ENCODE results near the gene CNN2.

GRCh38 chr19:1035998-1036621 lies 9.7 kb downstream of the CNN2 start:
- TF ChIP-seq CTCF (IDR thresholded peaks at IDR 0.05 in 4 of 5, conservative IDR thresholded peaks at IDR 0.05 in 1 of 5): no peak
- no peak for TF ChIP-seq POLR2A (IDR thresholded peaks at IDR 0.05)

Measured in gastrocnemius medialis (tissue), 4 donors.